ENCODE results near the gene FSTL5. TPM values are rescaled to one million over a fixed set of nuclear protein-coding genes. Genes with fewer than 3 reads are reported as not detected.

FSTL5 gene
- total and polyA plus RNA-seq, 4 donors: 0.01 to 0.08 TPM; not detected in 2

DNA sequence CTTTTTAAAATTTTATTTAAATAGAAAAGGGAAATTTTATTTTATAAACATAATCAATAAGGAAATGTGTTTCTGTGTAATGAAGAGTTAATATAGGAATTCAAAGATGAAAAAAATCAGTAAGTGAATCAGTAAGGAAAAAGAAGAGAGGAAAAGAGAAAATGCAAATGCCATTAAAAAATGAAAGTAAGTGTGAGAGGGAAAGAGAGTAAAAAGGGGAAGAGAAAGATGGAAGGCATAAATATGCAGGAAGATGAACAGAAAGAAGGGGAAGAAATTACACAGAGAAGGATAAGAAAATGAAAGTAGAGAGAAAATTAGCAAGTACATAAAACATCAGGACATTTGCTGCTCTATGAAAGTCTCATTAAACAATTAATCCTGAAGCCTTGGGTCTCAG lies 349.9 kb downstream of the FSTL5 start:
- Histone ChIP-seq H3K27ac (ENCODE audit: low read depth in 1 of 2, low read length in 2 of 2) (no peak overlapping the region), H3K9ac (ENCODE audit: low read depth in 1 of 2, low read length in 2 of 2) (no peak overlapping the region), H3K4me3 (ENCODE audit: low read depth in 1 of 3, low read length in 3 of 3) (no peak overlapping the region), H3K4me1 (ENCODE audit: control insufficient read depth in 4 of 4, insufficient read depth in 4 of 4, low read length in 3 of 4) (no peaks in the 10 kb centered on the region), H3K9me3 (ENCODE audit: control insufficient read depth in 4 of 4, low read length in 3 of 4) (no peaks in the 10 kb centered on the region), H3K36me3 (ENCODE audit: control insufficient read depth in 4 of 4, insufficient read depth in 3 of 4, low read depth in 1 of 4, low read length in 3 of 4) (no peaks in the 10 kb centered on the region), H3K27me3 (ENCODE audit: control insufficient read depth in 4 of 4, insufficient read depth in 4 of 4, low read length in 3 of 4) (no peaks in the 10 kb centered on the region)
- no peak for DNase-seq (ENCODE audit: low spot score)
- no peak for TF ChIP-seq FOXA1 (IDR thresholded peaks at IDR 0.05)
- no peak for TF ChIP-seq JUND (IDR thresholded peaks at IDR 0.05)
- TF ChIP-seq, protein P1, sequence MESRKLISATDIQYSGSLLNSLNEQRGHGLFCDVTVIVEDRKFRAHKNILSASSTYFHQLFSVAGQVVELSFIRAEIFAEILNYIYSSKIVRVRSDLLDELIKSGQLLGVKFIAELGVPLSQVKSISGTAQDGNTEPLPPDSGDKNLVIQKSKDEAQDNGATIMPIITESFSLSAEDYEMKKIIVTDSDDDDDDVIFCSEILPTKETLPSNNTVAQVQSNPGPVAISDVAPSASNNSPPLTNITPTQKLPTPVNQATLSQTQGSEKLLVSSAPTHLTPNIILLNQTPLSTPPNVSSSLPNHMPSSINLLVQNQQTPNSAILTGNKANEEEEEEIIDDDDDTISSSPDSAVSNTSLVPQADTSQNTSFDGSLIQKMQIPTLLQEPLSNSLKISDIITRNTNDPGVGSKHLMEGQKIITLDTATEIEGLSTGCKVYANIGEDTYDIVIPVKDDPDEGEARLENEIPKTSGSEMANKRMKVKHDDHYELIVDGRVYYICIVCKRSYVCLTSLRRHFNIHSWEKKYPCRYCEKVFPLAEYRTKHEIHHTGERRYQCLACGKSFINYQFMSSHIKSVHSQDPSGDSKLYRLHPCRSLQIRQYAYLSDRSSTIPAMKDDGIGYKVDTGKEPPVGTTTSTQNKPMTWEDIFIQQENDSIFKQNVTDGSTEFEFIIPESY (IDR thresholded peaks at IDR 0.05): no peak
- TF ChIP-seq TAF1 (conservative IDR thresholded peaks at IDR 0.05): no peak
- TF ChIP-seq FOXA2 (IDR thresholded peaks at IDR 0.05): no peak
- TF ChIP-seq, protein P2, sequence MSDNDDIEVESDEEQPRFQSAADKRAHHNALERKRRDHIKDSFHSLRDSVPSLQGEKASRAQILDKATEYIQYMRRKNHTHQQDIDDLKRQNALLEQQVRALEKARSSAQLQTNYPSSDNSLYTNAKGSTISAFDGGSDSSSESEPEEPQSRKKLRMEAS (IDR thresholded peaks at IDR 0.05): no peak
- no peak for TF ChIP-seq EGR1 (IDR thresholded peaks at IDR 0.05; ENCODE audit: low read depth in 2 of 2)
- TF ChIP-seq HNF4A (conservative IDR thresholded peaks at IDR 0.05): no peak
- no peak for TF ChIP-seq CTCF (IDR thresholded peaks at IDR 0.05; ENCODE audit: low read depth, low read length, missing input control)
- no peak for TF ChIP-seq NR2F2 (IDR thresholded peaks at IDR 0.05)
- TF ChIP-seq HNF4G (IDR thresholded peaks at IDR 0.05): no peak
- no peak for TF ChIP-seq SP1 (IDR thresholded peaks at IDR 0.05)
- no peak for TF ChIP-seq YY1 (IDR thresholded peaks at IDR 0.05)
- TF ChIP-seq GABPA (IDR thresholded peaks at IDR 0.05 in 1 of 2, conservative IDR thresholded peaks at IDR 0.05 in 1 of 2): no peak
- TF ChIP-seq REST (IDR thresholded peaks at IDR 0.05): no peak
- TF ChIP-seq RAD21 (IDR thresholded peaks at IDR 0.05): no peak
- TF ChIP-seq, protein P3, sequence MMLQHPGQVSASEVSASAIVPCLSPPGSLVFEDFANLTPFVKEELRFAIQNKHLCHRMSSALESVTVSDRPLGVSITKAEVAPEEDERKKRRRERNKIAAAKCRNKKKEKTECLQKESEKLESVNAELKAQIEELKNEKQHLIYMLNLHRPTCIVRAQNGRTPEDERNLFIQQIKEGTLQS (IDR thresholded peaks at IDR 0.05): no peak
- TF ChIP-seq RXRA (IDR thresholded peaks at IDR 0.05): no peak
